Liver (tissue), 3 donors: ENCODE measurements around the gene LRRC2.

Source experiments
- CTCF ChIP-seq: fragments of 150-350 bp; IDR thresholded peaks from 2 replicates; pipeline ENCODE4 v1.5.1; 2017; ENCODE audit warnings: improper control_type of control experiment, low read depth, low read length; ENCODE audit not compliant: missing input control
- RAD21 ChIP-seq, 2 donors: IDR thresholded peaks; 2 replicates each; pipeline ENCODE4 v1.6.1; 2016; ENCODE audit warnings: antibody characterized with exemption in 2 of 2, mild to moderate bottlenecking in 2 of 2
- SP1 ChIP-seq: IDR thresholded peaks from 2 replicates; pipeline ENCODE4 v1.6.1; 2018; ENCODE audit warnings: antibody characterized with exemption, mild to moderate bottlenecking
- TAF1 ChIP-seq: conservative IDR thresholded peaks from 2 replicates; pipeline ENCODE4 v1.6.1; 2016; ENCODE audit warnings: antibody characterized with exemption, mild to moderate bottlenecking
- ZBTB33 ChIP-seq: IDR thresholded peaks from 2 replicates; pipeline ENCODE4 v1.6.1; 2016; ENCODE audit warnings: antibody characterized with exemption
- donor health status: healthy.
- donor health status: healthy.

GRCh38 chr3:46541835-46542234 lies 24.3 kb downstream of the LRRC2 start:
- TF ChIP-seq RAD21 (IDR thresholded peaks at IDR 0.05) (no peak), CTCF (no peak), TAF1 (no peak), ZBTB33 (no peak), SP1 (no peak)
